Activated CD4-positive, alpha-beta T cell treated with anti-CD3 and anti-CD28 coated beads, Interleukin-2, amount 10 ng/mL, durations not matched to agents 24 days and 14 days (primary cell): ENCODE measurements around the gene DPYD. TPM values are rescaled to one million over a fixed set of nuclear protein-coding genes. Genes with fewer than 3 reads are reported as not detected.

Experiments used
- DNase-seq: peaks from one replicate; pipeline ENCODE4 v3.0.0; 2022
- H3K27ac Mint-ChIP-seq: one replicate; pipeline ENCODE4 v1.8.0; 2022; ENCODE audit warnings: mild to moderate bottlenecking, mixed read lengths
- H3K27me3 Mint-ChIP-seq: one replicate; pipeline ENCODE4 v1.8.0; 2022; ENCODE audit warnings: mixed read lengths
- H3K36me3 Mint-ChIP-seq: one replicate; pipeline ENCODE4 v1.8.0; 2022; ENCODE audit warnings: low read depth, mild to moderate bottlenecking, mixed read lengths
- H3K4me1 Mint-ChIP-seq: one replicate; pipeline ENCODE4 v1.8.0; 2021; ENCODE audit warnings: mixed read lengths
- H3K4me3 Mint-ChIP-seq: one replicate; pipeline ENCODE4 v1.8.0; 2022; ENCODE audit warnings: mild to moderate bottlenecking, moderate library complexity, mixed read lengths
- H3K9me3 Mint-ChIP-seq: one replicate; pipeline ENCODE4 v1.8.0; 2021; ENCODE audit warnings: mixed read lengths
- intact Hi-C: fragments of 100-400 bp; cut with micrococcal nuclease; formaldehyde crosslinking; loops from one replicate; pipeline ENCODE4 v1.15.1; 2023
- total RNA-seq: library from RNA; stranded (reverse); gene quantifications from 2 replicates; pipeline ENCODE4 v1.2.3, GENCODE V29; 2022

DPYD gene
- total RNA-seq, 1 donor from 2014 or later = 13.4 TPM

DNA sequence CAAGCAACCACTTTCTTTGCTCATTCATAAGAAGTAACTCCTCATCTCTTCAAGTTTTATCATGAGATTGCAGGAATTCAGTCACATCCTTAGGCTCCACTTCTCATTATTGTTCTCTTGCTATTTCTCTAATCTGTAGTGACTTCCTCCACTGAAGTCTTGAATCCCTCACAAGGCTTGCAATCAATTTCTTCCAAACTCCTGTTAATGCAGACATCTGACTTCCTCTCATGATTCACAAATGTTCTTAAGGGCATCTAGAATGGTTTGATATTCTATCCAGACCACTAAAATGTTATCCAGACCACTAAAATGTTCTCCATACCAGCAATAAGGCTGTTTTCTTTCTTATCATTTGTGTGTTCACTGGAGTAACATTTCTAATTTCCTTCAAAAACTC, 528.1 kb downstream of the DPYD start:
- Mint-ChIP-seq H3K27ac (no peak overlapping the region), H3K27me3 (no peaks in the 10 kb centered on the region), H3K36me3 (peaks cover 4% of the 10 kb centered on the region), H3K9me3 (peaks cover 11% of the 10 kb centered on the region), H3K4me3 (no peak overlapping the region), H3K4me1 (no peaks in the 10 kb centered on the region)
- intact Hi-C loops = no loop called here
- no peak for DNase-seq

DNA sequence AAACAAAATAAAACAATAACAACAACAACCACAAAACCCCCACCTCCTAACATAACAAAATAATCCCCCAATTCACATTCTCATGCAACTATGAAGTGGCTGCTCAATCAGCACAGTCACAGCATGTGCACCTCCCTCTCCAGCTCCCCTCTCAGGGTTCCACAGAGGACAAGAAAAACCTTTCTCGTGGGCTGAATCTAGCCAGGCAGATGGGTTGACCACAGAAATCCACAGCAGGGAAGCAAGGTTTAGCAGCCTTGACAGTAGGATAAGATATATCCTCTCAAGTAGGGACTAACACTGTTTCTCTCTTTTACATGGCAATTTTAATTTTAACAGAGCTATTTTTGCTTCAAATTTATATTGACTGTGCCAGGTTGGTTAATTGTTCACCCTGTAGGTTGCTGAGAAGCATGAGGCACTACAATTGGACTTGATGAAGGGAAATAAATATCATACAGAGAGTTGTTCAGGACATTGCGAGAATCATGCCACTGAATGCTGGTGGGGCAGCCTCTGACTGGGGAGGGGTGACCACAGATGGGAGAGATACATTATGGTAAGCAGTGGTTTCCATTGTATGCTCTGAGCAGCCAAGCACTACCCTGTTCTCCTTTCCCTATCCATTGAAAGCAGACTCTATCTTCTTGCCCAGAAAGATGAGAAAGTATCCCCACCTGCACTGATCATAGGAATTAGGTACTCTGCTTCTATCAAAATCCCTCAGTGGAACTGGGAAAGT, 535.1 kb downstream of the DPYD start:
- intact Hi-C loops = no loop called here
- Mint-ChIP-seq H3K27ac (no peak overlapping the region), H3K36me3 (no peaks in the 10 kb centered on the region), H3K4me3 (no peak overlapping the region), H3K27me3 (no peaks in the 10 kb centered on the region), H3K4me1 (no peaks in the 10 kb centered on the region), H3K9me3 (no peaks in the 10 kb centered on the region)
- DNase-seq = no peak

DNA sequence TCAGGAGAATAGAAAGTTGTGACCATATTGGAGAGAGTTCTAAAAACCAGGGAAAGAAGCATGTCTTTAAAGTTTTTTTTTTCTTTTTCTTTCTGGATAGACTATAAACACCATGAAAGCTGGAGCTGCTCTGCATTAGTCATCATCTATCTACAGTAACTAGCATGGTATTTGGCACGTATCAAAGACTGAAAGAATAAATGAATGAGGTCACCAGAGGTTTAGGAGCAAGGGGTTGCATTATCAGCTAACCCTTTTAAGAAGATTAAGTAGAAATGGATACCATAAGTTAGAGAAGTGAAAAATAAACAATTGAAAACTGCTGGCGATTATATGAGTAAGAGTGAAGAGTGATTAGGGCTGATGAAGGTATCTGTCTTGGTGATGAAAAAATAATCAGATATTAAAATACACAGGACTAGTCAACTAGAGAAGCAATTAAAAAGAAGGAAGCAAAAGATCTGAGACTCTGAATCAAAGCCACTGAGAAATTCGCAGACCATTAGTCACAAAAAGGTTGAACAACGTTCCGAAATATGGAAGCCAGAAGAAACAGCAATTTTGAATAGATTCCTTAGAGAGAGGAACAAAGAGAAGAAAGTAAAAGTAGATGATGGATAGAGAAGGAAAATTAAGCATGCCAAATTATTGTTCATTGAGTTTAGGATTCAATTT, 536.4 kb downstream of the DPYD start:
- no peak for DNase-seq
- H3K4me3 Mint-ChIP-seq = no peak overlapping the region

DNA sequence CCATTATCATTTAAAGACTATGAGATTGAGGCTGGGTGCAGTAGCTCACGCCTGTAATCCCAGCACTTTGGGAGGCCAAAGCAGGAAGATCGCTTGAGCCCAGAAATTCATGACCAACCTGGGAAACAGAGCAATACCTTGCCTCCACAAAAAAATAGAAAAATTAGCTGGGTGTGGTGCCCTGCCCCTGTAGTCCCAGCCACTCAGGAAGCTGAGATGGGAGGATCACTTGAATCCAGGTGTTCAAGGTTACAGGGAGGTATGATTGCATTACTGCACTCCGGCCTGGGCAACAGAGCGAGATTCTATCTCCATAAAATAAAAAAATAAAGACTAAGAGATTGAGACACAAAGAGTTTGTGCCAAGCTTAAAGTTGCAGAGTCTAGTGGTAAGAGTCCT, 537.0 kb downstream of the DPYD start:
- H3K4me3 Mint-ChIP-seq = no peak overlapping the region

More for the DNA sequence above, 536.4 kb downstream of the DPYD start:
- Mint-ChIP-seq H3K27me3 (no peaks in the 10 kb centered on the region), H3K27ac (no peak overlapping the region), H3K9me3 (no peaks in the 10 kb centered on the region), H3K36me3 (peaks cover 3% of the 10 kb centered on the region), H3K4me1 (no peaks in the 10 kb centered on the region)
- intact Hi-C loops = no loop called here

DNA sequence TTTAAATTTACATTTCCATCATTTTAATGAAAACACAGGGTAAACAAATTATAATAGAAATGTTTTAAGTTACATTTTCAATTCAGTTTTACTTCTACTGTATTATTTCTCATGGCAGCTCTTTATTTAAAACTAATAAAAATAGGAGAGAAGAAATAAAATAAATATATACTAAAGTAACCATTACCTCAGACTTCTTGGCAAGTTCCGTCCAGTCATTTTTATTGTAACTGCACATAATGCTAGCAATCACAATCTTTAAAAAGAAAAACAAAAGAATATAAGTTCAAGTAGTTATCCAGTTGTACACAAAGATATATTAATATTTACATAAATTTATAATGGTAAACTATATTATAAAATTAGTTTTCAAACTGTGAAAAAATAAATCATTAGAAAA, 538.6 kb downstream of the DPYD start:
- peaks cover 3% of the 10 kb centered on the region for H3K36me3 Mint-ChIP-seq
- H3K4me3 Mint-ChIP-seq = no peak overlapping the region
- peaks cover 5% of the 10 kb centered on the region for H3K4me1 Mint-ChIP-seq
- H3K9me3 Mint-ChIP-seq = no peaks in the 10 kb centered on the region
- no peak for DNase-seq
- no peaks in the 10 kb centered on the region for H3K27me3 Mint-ChIP-seq
- H3K27ac Mint-ChIP-seq = no peak overlapping the region
- intact Hi-C loops = no loop called here

More for the DNA sequence above, 537.0 kb downstream of the DPYD start:
- H3K9me3 Mint-ChIP-seq = no peaks in the 10 kb centered on the region
- H3K27me3 Mint-ChIP-seq = no peaks in the 10 kb centered on the region
- H3K36me3 Mint-ChIP-seq = peaks cover 3% of the 10 kb centered on the region
- H3K27ac Mint-ChIP-seq = no peak overlapping the region
- no peak for DNase-seq
- intact Hi-C loops = no loop called here
- H3K4me1 Mint-ChIP-seq = no peaks in the 10 kb centered on the region

DNA sequence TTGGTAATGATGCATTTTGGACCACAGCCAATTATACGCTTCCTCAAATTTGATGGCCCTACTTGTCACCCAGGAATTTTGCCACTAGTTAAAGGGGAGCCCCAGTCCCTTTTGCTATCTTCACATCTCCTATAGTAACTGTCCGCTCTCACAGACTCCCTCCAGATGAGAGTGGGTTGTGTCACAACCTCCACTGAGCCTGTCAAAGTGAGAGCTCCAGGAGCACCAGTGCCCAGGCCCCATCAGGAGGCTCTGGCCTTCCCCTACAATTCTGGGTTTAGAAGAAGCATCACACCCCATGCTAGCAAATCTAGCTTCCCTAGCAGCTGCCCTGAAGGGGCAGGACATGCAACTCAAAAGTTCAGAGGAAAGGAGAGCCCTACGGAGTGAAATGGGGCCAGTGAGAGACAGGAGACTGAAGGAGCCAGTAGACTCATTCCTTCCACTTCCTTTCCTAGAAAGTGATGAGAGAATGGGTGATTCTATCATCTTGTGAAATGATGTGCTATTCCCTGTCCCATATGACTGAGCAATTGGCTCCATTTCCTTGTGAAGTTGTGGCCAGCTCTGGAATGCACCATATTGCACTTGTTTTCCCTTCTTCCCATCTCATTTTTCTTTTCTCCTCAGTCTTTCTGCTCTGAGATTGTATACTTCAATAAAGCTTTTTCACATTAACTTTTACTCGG, 541.3 kb downstream of the DPYD start:
- Mint-ChIP-seq H3K27me3 (no peaks in the 10 kb centered on the region), H3K4me1 (peaks cover 5% of the 10 kb centered on the region), H3K4me3 (no peak overlapping the region)

DNA sequence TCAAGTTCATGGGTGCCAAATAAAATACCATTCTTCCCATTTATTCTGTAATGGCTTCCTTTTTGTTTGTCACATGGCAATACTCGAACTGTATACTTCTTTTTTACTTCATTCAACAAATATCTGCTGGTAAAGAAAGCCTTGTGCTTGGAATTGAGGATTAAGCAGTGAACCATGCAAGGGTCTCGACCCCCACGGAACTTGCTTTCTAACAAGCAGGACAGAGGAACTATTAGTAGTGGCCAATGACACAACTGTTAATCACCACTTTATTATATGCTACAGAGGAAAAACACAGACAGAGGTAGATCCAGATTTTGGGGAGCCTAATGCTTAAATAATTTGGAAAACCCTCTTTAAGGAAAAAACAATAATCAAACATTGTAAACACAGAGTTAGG, 542.2 kb downstream of the DPYD start:
- Mint-ChIP-seq H3K4me3 (no peak overlapping the region), H3K27ac (no peak overlapping the region), H3K9me3 (no peaks in the 10 kb centered on the region), H3K27me3 (no peaks in the 10 kb centered on the region), H3K36me3 (peaks cover 3% of the 10 kb centered on the region), H3K4me1 (peaks cover 5% of the 10 kb centered on the region)
- DNase-seq = no peak
- intact Hi-C loops = no loop called here

More for the DNA sequence above, 541.3 kb downstream of the DPYD start:
- intact Hi-C loops = no loop called here
- DNase-seq = no peak
- Mint-ChIP-seq H3K27ac (no peak overlapping the region), H3K9me3 (no peaks in the 10 kb centered on the region), H3K36me3 (peaks cover 3% of the 10 kb centered on the region)

DNA sequence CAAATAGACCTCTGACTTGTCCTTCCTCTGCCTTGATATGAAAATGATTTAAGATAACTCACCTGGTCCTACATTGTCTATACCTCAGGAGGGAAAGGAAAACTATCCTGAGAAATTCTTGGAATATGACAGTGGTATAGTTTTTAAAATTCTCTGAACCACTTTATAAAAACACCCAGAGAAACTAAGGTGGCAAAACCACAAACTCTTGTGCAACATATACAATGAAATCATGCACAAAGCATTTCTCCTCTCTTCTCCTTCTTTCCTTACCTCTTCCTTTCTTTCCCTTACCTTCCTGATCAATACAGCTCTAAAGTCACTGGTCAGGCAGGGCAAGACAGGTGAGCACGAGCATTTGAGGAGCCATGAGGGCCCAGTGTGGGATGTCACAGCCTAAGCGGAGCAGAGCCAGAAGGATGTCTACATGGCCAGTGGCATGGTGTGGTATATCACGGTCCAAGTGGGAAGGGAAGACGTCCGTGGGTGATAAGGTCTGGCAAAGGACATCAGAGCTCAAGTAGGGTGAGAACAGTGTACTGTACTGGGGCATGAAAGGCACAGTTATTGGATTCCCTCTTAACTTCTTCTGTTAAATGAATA, 543.3 kb downstream of the DPYD start:
- intact Hi-C loops = no loop called here
- no peak for DNase-seq
- no peaks in the 10 kb centered on the region for H3K9me3 Mint-ChIP-seq
- H3K4me1 Mint-ChIP-seq = peaks cover 5% of the 10 kb centered on the region
- H3K4me3 Mint-ChIP-seq = no peak overlapping the region
- H3K27me3 Mint-ChIP-seq = no peaks in the 10 kb centered on the region
- H3K36me3 Mint-ChIP-seq = peaks cover 3% of the 10 kb centered on the region
- H3K27ac Mint-ChIP-seq = no peak overlapping the region

DNA sequence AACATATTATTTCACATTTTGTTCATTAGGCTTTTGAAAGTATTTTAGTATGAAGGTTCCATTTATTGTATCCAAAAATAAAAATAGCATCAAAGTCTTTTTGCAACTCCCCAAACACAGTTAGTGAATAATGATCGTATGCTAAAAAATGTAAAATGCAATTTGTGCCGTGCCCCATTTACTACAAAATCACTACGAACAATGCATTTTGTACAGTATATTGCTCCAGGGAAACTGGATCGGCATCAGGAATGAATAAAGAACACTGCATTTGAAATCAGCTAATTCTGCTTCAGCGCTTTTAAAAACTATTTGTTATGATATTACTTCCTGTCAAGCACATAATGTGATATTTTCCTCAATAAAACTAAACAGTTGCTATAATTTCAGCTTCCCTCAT, 547.8 kb downstream of the DPYD start:
- no peak for DNase-seq
- Mint-ChIP-seq H3K36me3 (peaks cover 2% of the 10 kb centered on the region), H3K27ac (no peak overlapping the region), H3K9me3 (no peaks in the 10 kb centered on the region), H3K27me3 (no peaks in the 10 kb centered on the region), H3K4me3 (no peak overlapping the region), H3K4me1 (peaks cover 5% of the 10 kb centered on the region)
- intact Hi-C loops = no loop called here

DNA sequence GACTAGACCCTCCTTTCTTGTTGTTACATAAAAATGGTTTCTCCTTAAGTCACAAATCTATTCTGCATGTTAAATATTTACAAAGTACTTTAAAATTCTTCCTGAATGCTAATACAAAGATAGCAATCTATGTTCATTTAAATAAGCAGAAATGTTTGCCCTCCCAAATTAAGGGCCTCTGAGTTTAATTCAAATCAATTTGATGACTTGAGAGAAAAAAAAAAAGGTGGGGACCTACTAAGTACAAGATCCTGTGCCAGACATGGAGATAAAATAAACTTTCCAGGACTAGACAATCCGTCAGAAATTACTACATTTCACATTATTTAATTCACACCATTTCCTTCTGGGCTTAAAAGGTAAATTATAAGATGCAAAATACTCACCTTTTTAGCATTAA, 548.3 kb downstream of the DPYD start:
- H3K4me1 Mint-ChIP-seq = peaks cover 3% of the 10 kb centered on the region
- DNase-seq = no peak
- H3K9me3 Mint-ChIP-seq = no peaks in the 10 kb centered on the region
- no peak overlapping the region for H3K4me3 Mint-ChIP-seq
- peaks cover 2% of the 10 kb centered on the region for H3K36me3 Mint-ChIP-seq
- no peak overlapping the region for H3K27ac Mint-ChIP-seq
- H3K27me3 Mint-ChIP-seq = no peaks in the 10 kb centered on the region
- intact Hi-C loops = no loop called here

DNA sequence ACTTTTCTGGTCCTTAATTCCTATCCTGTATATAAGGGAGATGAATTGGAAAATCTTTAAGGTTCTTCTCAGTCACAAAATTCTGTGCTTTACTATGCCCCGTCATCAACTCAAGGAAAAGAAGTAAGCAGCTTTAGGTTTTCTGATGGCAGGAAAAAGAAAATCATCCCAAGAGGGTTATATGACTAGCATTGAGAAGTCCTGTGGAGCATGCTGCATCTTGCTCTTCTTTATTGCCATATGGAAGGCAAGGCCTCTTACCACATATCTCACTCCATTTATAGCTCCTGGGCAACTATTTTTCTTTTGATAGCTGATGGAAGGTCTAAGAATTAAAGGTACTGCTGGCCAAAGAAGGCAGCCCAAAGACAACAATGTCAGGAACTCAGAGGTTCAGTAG, 552.5 kb downstream of the DPYD start:
- Mint-ChIP-seq H3K4me1 (no peaks in the 10 kb centered on the region), H3K4me3 (no peak overlapping the region), H3K27me3 (no peaks in the 10 kb centered on the region), H3K36me3 (peaks cover 4% of the 10 kb centered on the region), H3K27ac (no peak overlapping the region), H3K9me3 (no peaks in the 10 kb centered on the region)
- no peak for DNase-seq
- intact Hi-C loops = no loop called here

DNA sequence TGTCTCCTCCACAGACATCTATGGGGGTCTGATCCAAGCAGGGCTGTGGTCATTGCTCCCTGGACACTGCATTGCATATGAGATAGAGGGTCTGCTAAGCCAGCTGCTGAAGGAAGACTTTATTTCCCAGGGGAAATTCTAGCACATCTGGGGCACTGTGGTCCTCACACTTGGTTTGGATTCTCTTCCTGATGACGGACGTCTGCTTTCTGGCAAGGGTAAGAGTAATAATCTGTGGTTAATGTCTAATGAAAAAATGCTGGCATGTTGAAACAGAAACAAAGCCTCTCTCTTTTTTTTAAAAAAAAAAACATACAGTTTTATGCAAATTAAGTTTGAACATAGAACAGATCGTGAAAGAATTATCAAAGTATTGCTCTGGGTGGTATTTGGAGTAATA, 553.9 kb downstream of the DPYD start:
- Mint-ChIP-seq H3K4me1 (no peaks in the 10 kb centered on the region), H3K27ac (no peak overlapping the region), H3K27me3 (no peaks in the 10 kb centered on the region), H3K4me3 (no peak overlapping the region), H3K36me3 (peaks cover 4% of the 10 kb centered on the region), H3K9me3 (no peaks in the 10 kb centered on the region)
- no peak for DNase-seq
- intact Hi-C loops = no loop called here

DNA sequence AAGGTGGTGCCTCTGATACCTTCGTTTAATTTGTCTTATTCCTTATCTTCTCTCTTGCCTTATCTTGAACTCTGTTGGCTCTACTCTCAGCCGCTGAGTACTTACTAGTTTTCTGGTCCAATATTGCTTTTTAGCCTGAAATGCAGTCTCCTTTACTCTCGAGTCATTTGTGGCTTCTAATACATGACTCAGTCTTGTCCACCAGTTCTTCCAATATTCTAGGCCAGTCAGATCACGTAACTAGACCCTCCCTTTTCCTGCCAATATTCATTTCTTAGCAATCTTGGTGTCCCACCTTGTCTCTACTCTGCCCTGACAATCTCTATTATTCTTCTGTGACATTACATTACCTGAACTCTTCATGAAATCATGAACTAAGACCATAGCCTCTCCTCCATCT, 555.8 kb downstream of the DPYD start:
- H3K9me3 Mint-ChIP-seq = peaks cover 6% of the 10 kb centered on the region
- peaks cover 2% of the 10 kb centered on the region for H3K36me3 Mint-ChIP-seq
- no peak for DNase-seq
- intact Hi-C loops = no loop called here
- no peak overlapping the region for H3K27ac Mint-ChIP-seq
- no peak overlapping the region for H3K4me3 Mint-ChIP-seq
- H3K27me3 Mint-ChIP-seq = no peaks in the 10 kb centered on the region
- H3K4me1 Mint-ChIP-seq = no peaks in the 10 kb centered on the region

DNA sequence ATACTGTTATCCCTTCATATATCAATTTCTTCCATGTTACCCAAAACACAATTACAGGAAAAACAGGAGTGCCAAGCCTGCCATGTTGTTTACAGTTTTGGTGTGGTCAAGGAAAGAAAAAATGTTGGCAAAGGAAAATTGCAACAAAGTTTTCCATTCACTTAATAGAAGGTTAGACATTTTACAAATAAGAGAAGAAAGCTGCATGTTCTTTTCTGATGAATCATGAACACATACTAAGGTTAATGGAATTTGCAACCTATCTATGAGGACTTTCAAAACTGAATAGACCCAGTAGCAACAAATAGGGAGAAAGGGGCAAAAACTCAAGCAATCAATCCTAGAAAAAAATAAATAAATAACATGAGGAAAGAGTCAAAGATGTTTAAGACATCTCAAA, 556.7 kb downstream of the DPYD start:
- H3K27ac Mint-ChIP-seq = no peak overlapping the region
- no peak overlapping the region for H3K4me3 Mint-ChIP-seq
- peaks cover 9% of the 10 kb centered on the region for H3K9me3 Mint-ChIP-seq
- no peak for DNase-seq
- peaks cover 2% of the 10 kb centered on the region for H3K36me3 Mint-ChIP-seq
- H3K27me3 Mint-ChIP-seq = no peaks in the 10 kb centered on the region
- no peaks in the 10 kb centered on the region for H3K4me1 Mint-ChIP-seq
- intact Hi-C loops = no loop called here
